Measurements from ENCODE around the gene ACP4.
"Not testable (repeated sequence)": the region's sequence is repeated elsewhere in the genome, so short reads cannot be mapped to it uniquely, and the experiment has no call there.

ACP4 gene

DNA sequence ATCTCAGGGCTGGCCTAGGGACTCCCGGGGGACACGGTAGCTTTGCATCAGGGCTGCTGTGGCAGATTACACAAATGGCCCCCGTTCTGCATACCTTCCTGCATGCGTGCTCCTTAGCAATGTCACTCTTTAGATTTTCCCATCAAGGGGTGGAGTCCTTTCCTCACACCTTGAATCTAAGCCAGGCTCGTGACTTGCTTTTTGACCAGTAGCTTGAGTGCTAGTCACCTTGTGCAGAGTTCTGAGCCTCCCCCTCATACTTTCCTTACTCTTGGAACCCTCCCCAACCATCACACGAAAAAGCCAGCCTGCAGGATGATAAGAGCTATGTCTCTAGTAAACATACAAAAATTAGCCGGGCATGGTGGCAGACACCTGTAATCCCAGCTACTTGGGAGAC lies 16.8 kb upstream of the ACP4 start:
- not testable (repeated sequence) for FAIRE-seq; DNase-seq (ENCODE audit: low spot score)

DNA sequence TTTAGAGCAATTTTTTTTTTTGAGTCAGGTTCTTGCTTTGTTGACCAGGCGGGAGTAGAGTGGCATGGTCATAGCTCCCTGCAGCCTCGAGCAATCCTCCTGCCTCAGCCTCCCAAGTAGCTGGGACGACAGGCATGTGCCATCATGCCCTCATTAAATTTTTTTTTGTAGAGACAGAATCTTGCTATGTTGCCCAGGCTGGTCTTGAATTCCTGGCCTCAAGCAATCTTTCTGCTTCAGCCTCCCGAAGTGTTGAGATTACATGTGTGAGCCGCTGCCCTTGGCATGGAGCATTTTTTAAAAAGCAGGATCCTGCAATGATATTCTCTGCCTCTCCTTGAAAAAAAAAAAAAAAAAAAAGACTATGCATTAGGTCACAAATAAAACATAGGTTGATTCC lies 14.1 kb upstream of the ACP4 start:
- FAIRE-seq: no peak

GRCh38 chr19:50777261-50777660 lies 13.0 kb upstream of the ACP4 start:
- no peak for FAIRE-seq
- no peak for DNase-seq (ENCODE audit: low spot score)

More for the DNA sequence above, 14.1 kb upstream of the ACP4 start:
- DNase-seq (ENCODE audit: low spot score): no peak

- no peak for FAIRE-seq
- no peak for DNase-seq (ENCODE audit: low spot score)
These were observed 12.3 kb upstream of the ACP4 start for GRCh38 chr19:50777830-50778303.

DNA sequence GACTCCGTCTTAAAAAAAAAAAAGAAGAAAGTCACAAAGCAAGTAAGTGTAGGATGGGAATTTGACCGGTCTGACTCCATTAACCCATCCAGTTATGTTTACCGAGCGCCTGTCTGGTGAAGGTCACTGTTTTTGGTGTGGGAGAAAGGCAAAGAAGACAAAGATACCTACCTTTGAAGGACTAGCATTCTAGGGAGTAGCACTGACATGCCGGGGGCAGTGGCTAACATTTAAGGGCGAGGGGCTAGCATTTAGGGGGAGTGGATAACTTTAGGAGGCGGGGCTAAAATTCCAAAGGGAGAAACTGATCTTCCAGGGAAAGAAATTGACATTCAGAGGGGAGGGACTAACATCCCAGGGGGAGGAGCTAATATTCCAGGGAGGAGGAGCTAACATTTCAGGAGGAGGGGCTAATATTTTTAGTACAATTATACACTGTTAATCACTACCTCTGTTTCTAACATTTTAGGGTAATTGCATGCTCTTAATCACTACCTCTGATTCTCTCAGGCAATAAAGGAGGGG lies 11.2 kb upstream of the ACP4 start:
- FAIRE-seq: no peak
- DNase-seq (ENCODE audit: low spot score): no peak

GRCh38 chr19:50779504-50780457 lies 10.4 kb upstream of the ACP4 start:
- DNase-seq (ENCODE audit: low spot score) (no peak), FAIRE-seq (no peak)

DNA sequence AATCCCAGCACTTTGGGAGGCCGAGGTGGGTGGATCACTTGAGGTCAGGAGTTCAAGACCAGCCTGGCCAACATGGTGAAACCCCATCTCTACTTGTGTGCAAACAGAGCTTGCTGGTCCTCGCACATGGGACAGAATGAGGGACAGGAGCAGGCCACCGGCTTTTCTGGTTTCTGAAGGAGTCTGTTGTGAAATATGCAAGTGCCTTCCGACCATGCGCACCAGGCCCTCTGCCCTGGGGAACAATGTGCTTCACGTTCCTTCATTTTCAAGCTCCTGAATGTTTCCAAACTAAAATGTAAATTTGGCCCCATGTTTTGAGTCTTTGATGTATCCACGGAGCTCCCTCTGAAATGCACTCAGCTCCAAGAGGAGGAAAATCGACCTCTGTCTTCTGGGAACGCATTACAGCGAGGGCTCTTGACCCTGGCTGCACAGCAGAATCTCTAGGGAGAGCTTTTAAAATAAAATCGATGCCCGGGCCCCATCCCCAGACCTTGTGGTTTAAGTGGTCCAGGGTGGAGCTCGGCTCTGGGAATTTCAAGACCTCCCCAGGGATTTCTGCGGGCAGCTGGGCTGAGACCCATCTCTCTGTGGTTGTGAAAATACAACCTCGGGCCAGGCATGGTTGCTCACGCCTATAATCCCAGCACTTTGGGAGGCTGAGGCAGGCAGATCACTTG lies 9.3 kb upstream of the ACP4 start:
- FAIRE-seq (no peak), DNase-seq (ENCODE audit: low spot score) (no peak)

- DNase-seq (ENCODE audit: low spot score); FAIRE-seq: not testable (repeated sequence)
These were observed 6.4 kb upstream of the ACP4 start for GRCh38 chr19:50783848-50784152.

DNA sequence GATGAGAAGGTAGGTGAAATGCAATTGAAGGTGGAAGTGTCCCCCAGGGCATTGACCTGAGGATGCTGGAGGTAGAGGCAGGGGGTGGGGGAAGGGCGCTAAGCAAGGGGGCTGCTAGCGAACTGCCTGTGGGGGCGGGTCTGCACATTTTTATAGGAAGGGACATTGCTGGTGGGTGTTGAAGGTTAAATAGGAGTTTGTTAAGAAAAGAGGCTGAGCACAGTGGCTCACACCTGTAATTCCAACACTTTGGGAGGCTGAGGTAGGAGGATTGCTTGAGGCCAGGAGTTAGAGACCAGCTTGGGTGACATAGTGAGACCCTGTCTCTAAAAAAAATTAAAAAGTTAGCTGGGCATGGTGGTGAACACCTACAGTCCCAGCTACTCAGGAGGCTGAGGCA lies 5.5 kb upstream of the ACP4 start:
- DNase-seq (ENCODE audit: low spot score): no peak
- FAIRE-seq: no peak

- no peak for FAIRE-seq
- no peak for DNase-seq (ENCODE audit: low spot score)
These were observed 4.9 kb upstream of the ACP4 start for GRCh38 chr19:50785329-50785728.

- DNase-seq (ENCODE audit: low spot score) (no peak), FAIRE-seq (no peak)
These were observed 780 bp downstream of the ACP4 start for GRCh38 chr19:50790922-50791467.

GRCh38 chr19:50791594-50792271 lies 1.5 kb downstream of the ACP4 start:
- FAIRE-seq (no peak), DNase-seq (ENCODE audit: low spot score) (no peak)

DNA sequence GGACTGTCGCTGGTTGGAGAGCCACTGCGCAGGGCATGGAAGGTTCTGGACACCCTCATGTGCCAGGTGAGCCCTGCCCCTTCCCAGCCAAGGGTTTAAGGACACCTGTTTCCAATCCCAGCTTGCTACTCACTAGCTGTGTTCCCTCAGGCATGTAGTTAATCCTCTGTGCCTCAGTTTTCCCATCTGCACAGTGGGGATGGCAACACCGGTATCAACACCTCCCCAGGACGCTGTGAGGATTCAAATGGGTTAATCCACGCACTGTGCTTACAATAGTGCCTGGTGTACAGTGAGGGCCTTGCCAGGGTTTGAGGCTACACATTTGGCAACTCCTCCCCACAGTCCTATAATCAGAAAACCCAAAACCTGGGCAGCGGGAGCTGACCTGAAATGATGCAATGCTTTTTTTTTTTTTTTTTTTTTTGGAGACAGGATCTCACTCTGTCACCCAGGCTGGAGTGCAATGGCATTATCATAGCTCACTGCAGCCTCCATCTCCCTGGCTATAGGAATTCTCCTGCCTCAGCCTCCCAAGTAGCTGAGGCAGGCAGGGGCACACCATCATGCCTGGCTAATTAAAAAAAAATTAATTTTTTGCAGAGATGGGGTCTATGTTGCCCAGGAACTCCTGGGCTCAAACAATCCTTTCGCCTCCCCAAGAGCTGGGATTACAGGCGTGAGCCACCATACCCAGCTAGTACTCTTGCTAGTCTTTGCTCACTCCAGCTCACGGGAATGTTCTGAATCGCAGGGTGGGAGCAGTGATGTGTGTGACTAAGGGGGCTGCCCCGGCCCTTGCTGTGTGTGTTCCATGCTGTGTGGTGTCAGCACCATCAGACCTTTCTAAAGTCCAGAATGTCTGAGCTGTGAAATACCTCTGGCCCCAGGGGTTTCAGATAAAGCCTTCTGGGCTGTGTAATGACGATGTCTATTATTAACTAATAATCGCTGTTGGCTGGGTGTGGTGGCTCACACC lies 2.3 kb downstream of the ACP4 start:
- DNase-seq (ENCODE audit: low spot score): no peak
- FAIRE-seq: no peak

- FAIRE-seq: no peak
- no peak for DNase-seq (ENCODE audit: low spot score)
These were observed 3.4 kb downstream of the ACP4 start for GRCh38 chr19:50793558-50794065.

GRCh38 chr19:50794074-50794875 lies 4.1 kb downstream of the ACP4 start:
- FAIRE-seq: no peak
- peak; percentile 39 for DNase-seq (ENCODE audit: low spot score)

DNA sequence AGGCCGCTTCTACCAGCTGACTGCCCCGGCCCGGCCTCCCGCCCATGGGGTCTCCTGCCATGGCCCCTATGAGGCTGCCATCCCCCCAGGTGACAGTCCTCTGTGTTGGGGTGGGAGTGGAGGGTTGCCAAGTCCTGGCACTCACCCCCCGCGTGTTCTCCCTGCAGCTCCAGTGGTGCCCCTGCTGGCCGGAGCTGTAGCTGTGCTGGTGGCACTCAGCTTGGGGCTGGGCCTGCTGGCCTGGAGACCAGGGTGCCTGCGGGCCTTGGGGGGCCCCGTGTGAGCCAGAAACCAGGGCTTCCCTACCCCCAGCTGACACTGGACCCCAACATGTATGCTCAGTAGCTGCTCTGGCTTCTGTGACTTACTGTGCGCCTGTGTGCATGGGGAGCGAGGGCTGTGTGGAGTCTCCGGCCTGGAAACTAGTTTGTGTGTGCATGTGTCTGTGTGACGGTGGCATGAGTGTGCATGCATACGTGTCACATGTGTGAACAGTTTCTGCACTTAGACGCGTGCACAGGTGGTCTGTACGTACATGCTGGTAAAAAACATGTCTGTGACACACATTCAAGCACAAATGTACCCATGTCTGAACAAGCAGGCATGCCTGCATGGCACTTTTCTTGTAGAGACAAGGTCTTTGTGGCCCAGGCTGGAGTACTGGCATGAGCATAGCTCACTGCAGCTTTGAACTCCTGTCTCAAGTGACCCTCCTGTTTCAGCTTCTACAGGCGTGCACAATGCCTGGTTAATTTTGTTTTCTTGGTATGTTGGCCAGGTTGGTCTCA lies 4.9 kb downstream of the ACP4 start:
- no peak for DNase-seq (ENCODE audit: low spot score)
- FAIRE-seq: no peak

DNA sequence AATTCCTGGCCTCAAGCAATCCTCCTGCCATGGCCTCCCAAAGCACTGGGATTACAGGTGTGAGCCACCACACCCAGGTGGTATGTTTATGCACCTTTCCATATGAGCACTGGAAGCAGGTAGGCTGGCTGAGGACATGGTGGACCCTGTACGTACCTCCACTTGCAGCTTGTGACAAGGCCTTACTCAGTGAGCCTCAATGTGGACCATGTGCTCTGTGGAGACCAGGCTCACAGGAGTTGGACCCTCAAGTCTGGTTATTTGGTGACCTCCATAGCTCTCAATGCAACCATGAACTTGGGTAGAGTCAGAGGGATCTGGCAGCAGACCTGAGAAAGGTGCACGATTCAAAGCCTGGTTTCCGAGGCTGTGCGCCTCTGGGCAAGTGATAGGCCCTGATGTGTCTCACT lies 5.5 kb downstream of the ACP4 start:
- FAIRE-seq: no peak
- DNase-seq (ENCODE audit: low spot score): no peak

DNA sequence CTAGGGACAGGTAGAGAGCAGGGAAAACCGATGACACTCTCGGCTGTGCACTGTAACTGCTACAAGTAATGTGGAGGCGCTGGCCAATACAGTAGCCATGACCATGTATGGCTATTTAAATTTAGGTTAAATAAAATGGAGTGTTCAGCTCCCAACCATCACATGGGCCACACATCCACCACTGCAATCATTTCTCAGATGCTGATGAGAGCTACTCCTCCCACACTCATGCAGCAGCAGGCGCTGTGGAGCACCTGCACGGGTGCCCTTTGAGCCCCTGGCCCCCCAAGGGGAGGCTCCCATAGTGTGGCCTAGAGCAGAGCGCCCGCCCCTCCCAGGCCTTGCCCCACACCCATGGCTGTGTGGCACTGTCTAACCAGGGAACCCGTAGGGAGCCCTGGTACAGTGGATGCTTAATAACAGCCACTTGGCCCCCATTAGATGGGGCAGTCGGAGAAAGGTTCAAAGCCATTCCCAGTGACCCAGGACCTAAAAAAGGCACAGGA lies 6.0 kb downstream of the ACP4 start:
- DNase-seq (ENCODE audit: low spot score): no peak
- no peak for FAIRE-seq

All from RCC 7860 (cell line).